ENCODE data around the gene CIRBP. TPM values are rescaled to one million over a fixed set of nuclear protein-coding genes. Genes with fewer than 3 reads are reported as not detected.

The CIRBP gene
- total and polyA plus RNA-seq, 2 of the 13 experiments (the other 11 are each of a cell fraction or from before 2014, with no cell fraction given) = 133 to 140 TPM

- no peak; the same call in 1 of the 2 replicates for TF ChIP-seq IRF2 (CRISPR knock-in tag; IDR thresholded peaks at IDR 0.05)
- TF ChIP-seq ZMAT3 (CRISPR knock-in tag; conservative IDR thresholded peaks at IDR 0.05) = 0 out of 2 replicates have a peak, but pooled peaks have one; percentile 24
- TF ChIP-seq AGO1 (IDR thresholded peaks at IDR 0.05; ENCODE audit: low read depth, low read length, poor library complexity, severe bottlenecking) = peak; percentile 81
- TF ChIP-seq STAT6 (CRISPR knock-in tag; IDR thresholded peaks at IDR 0.05; ENCODE audit: borderline replicate concordance) = no peak
- peak; percentile 17 for TF ChIP-seq MAF1 (CRISPR knock-in tag; IDR thresholded peaks at IDR 0.05; ENCODE audit: borderline replicate concordance)
- no peak for TF ChIP-seq CSRNP2 (CRISPR knock-in tag; conservative IDR thresholded peaks at IDR 0.05; ENCODE audit: low read depth)
- TF ChIP-seq ZNF784 (CRISPR knock-in tag; IDR thresholded peaks at IDR 0.05; ENCODE audit: borderline replicate concordance) = 0 out of 2 replicates have a peak, but pooled peaks have one; percentile 23
- TF ChIP-seq NKX3-1 (CRISPR knock-in tag; IDR thresholded peaks at IDR 0.05) = 0 out of 2 replicates have a peak, but pooled peaks have one; percentile 16
- TF ChIP-seq ZNF816 (CRISPR knock-in tag; IDR thresholded peaks at IDR 0.05; ENCODE audit: borderline replicate concordance) = peak; percentile 86
- no peak for TF ChIP-seq ZNF468 (CRISPR knock-in tag; IDR thresholded peaks at IDR 0.05)
- TF ChIP-seq ZFAT (CRISPR knock-in tag; conservative IDR thresholded peaks at IDR 0.05) = no peak
- TF ChIP-seq KDM4B (CRISPR knock-in tag; IDR thresholded peaks at IDR 0.05) = 0 out of 2 replicates have a peak, but pooled peaks have one; percentile 36
- peak; percentile 34; the same call in 1 of the 2 replicates for TF ChIP-seq POLR2AphosphoS5 (IDR thresholded peaks at IDR 0.05; ENCODE audit: low read depth, low read length)
- peak; percentile 75 for TF ChIP-seq DRAP1 (CRISPR knock-in tag; IDR thresholded peaks at IDR 0.05)
- 0 out of 2 replicates have a peak, but pooled peaks have one; percentile 61 for TF ChIP-seq SP4 (CRISPR knock-in tag; IDR thresholded peaks at IDR 0.05)
- no peak for TF ChIP-seq ZNF512 (CRISPR knock-in tag; IDR thresholded peaks at IDR 0.05)
- peak; percentile 51 for TF ChIP-seq KDM2A (CRISPR knock-in tag; IDR thresholded peaks at IDR 0.05; ENCODE audit: borderline replicate concordance, low read depth)
- TF ChIP-seq ZBTB49 (CRISPR knock-in tag; IDR thresholded peaks at IDR 0.05; ENCODE audit: borderline replicate concordance) = no peak
These were observed 2.8 kb upstream of the CIRBP start (continued) for GRCh38 chr19:1266129-1266915.

Measured in HepG2 (cell line).